ENCODE measurements around the gene RTRAF. TPM values are rescaled to one million over a fixed set of nuclear protein-coding genes. Genes with fewer than 3 reads are reported as not detected.

The RTRAF gene
- total and polyA plus RNA-seq, 2 of the 8 experiments (the other 6 are each of a cell fraction or from before 2014, with no cell fraction given): 149 to 359 TPM

DNA sequence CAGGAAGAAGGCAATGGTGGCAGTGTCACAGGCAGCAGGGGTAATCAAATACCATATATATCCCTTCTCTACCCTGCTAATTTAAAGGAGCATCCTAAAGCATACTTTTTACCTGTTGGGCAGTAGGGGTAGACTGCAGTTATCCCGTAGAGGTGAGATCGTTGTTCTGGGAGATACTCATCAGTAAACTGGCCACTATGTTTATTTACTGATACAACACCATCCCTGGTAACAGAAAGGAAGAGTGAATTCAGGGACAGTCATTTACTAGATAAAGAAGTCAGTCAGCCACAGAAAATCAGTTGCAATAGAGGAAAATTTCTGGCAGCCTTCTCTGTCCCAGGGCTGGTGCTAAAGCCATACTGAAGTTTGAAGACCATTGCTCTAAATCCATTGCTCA is 16.3 kb downstream of the RTRAF start (continued):
- TF ChIP-seq CREB1 (IDR thresholded peaks at IDR 0.05): no peak
- TF ChIP-seq EP300 (IDR thresholded peaks at IDR 0.05; ENCODE audit: borderline replicate concordance in 1 of 2, low read depth in 2 of 2, low read length in 2 of 2): no peak

Measured in H1 (cell line).